GM18951 (cell line): ENCODE measurements around the gene SLC14A1.

Source experiments
- POLR2A ChIP-seq: IDR thresholded peaks from 4 replicates; pipeline ENCODE4 v1.6.1; 2011; ENCODE audit warnings: mild to moderate bottlenecking; ENCODE audit not compliant: insufficient read length, insufficient read depth; ENCODE audit errors: extremely low read depth
- in situ Hi-C: fragments of 300-500 bp; cut with MboI; formaldehyde crosslinking; loops from one replicate; pipeline ENCODE4 v1.12.0; 2022; ENCODE audit warnings: low sequenced_read_pairs, mixed read lengths, inconsistent platforms; ENCODE audit not compliant: unreplicated experiment

Gene SLC14A1

GRCh38 chr18:45728336-45729010 lies 4.5 kb downstream of the SLC14A1 start:
- TF ChIP-seq POLR2A = no peak
- in situ Hi-C loops = no loop called here

- in situ Hi-C loops = no loop called here
- no peak for TF ChIP-seq POLR2A
These were observed 7.0 kb downstream of the SLC14A1 start for GRCh38 chr18:45730832-45731575.

GRCh38 chr18:45731716-45732115 lies 7.7 kb downstream of the SLC14A1 start:
- in situ Hi-C loops = no loop called here
- TF ChIP-seq POLR2A = no peak

- in situ Hi-C loops = no loop called here
- TF ChIP-seq POLR2A = no peak
These were observed 9.6 kb downstream of the SLC14A1 start for GRCh38 chr18:45733535-45733934.

GRCh38 chr18:45734505-45734904 lies 10.5 kb downstream of the SLC14A1 start:
- TF ChIP-seq POLR2A = no peak
- in situ Hi-C loops = no loop called here

GRCh38 chr18:45734944-45735343 lies 11.0 kb downstream of the SLC14A1 start:
- in situ Hi-C loops = no loop called here
- no peak for TF ChIP-seq POLR2A

- in situ Hi-C loops = no loop called here
- TF ChIP-seq POLR2A = no peak
These were observed 14.7 kb downstream of the SLC14A1 start for GRCh38 chr18:45738660-45739059.

GRCh38 chr18:45739268-45739667 lies 15.3 kb downstream of the SLC14A1 start:
- TF ChIP-seq POLR2A = no peak
- in situ Hi-C loops = no loop called here

- in situ Hi-C loops = no loop called here
- no peak for TF ChIP-seq POLR2A
These were observed 15.9 kb downstream of the SLC14A1 start for GRCh38 chr18:45739848-45740247.

GRCh38 chr18:45741056-45741455 lies 17.1 kb downstream of the SLC14A1 start:
- in situ Hi-C loops = no loop called here
- no peak for TF ChIP-seq POLR2A

GRCh38 chr18:45745817-45746461 lies 22.0 kb downstream of the SLC14A1 start:
- in situ Hi-C loops = no loop called here
- TF ChIP-seq POLR2A = no peak

- no peak for TF ChIP-seq POLR2A
- in situ Hi-C loops = no loop called here
These were observed 24.5 kb downstream of the SLC14A1 start for GRCh38 chr18:45748501-45748900.

GRCh38 chr18:45749918-45750689 lies 26.1 kb downstream of the SLC14A1 start:
- TF ChIP-seq POLR2A = no peak
- in situ Hi-C loops = no loop called here

GRCh38 chr18:45751766-45752165 lies 27.8 kb downstream of the SLC14A1 start:
- in situ Hi-C loops = no loop called here
- TF ChIP-seq POLR2A = no peak

GRCh38 chr18:45752681-45753080 lies 28.7 kb downstream of the SLC14A1 start:
- in situ Hi-C loops = no loop called here
- TF ChIP-seq POLR2A = no peak
